Endothelial cell (in vitro differentiated cells): ENCODE data around the gene PANK4. TPM values are rescaled to one million over a fixed set of nuclear protein-coding genes. Genes with fewer than 3 reads are reported as not detected.
A peak's percentile ranks its signal among the peaks of the same experiment; 100 is the strongest.

Source experiments
- DNase-seq: peaks from one replicate; pipeline ENCODE4 v3.0.0; 2021; ENCODE audit warnings: low spot score
- H3K27ac Mint-ChIP-seq: one replicate; pipeline ENCODE4 v1.8.0; 2021; ENCODE audit warnings: mixed read lengths, inconsistent platforms; ENCODE audit not compliant: unreplicated experiment
- H3K27me3 Mint-ChIP-seq: one replicate; pipeline ENCODE4 v1.8.0; 2021; ENCODE audit warnings: mild to moderate bottlenecking, moderate library complexity, mixed read lengths, inconsistent platforms; ENCODE audit not compliant: unreplicated experiment
- H3K36me3 Mint-ChIP-seq: one replicate; pipeline ENCODE4 v1.8.0; 2021; ENCODE audit warnings: mild to moderate bottlenecking, low read depth, mixed read lengths, inconsistent platforms; ENCODE audit not compliant: unreplicated experiment
- H3K4me1 Mint-ChIP-seq: one replicate; pipeline ENCODE4 v1.8.0; 2021; ENCODE audit warnings: mild to moderate bottlenecking, mixed read lengths, inconsistent platforms; ENCODE audit not compliant: unreplicated experiment
- H3K4me3 Mint-ChIP-seq: one replicate; pipeline ENCODE4 v1.8.0; 2021; ENCODE audit warnings: mild to moderate bottlenecking, mixed read lengths, inconsistent platforms; ENCODE audit not compliant: unreplicated experiment
- H3K9me3 Mint-ChIP-seq: one replicate; pipeline ENCODE4 v1.8.0; 2021; ENCODE audit warnings: mixed read lengths, inconsistent platforms; ENCODE audit not compliant: unreplicated experiment
- total RNA-seq: library from RNA; stranded (reverse); fragmentation: NEBNext Ultra II Directional; extraction: Animal tissue kit (Norgen Biotek cat#: 25700); gene quantifications from one replicate; pipeline ENCODE4 v1.2.1, GENCODE V29; 2021; ENCODE audit not compliant: unreplicated experiment
- TF ChIP-seq, protein P1 (sequence below): fragments of 200-600 bp; sonication (generic); IDR thresholded peaks from one replicate; pipeline ENCODE4 v1.5.0; 2021; ENCODE audit warnings: antibody characterized with exemption; ENCODE audit not compliant: unreplicated experiment

PANK4 gene
- total RNA-seq, 1 donor from 2014 or later = 32.3 TPM

DNA sequence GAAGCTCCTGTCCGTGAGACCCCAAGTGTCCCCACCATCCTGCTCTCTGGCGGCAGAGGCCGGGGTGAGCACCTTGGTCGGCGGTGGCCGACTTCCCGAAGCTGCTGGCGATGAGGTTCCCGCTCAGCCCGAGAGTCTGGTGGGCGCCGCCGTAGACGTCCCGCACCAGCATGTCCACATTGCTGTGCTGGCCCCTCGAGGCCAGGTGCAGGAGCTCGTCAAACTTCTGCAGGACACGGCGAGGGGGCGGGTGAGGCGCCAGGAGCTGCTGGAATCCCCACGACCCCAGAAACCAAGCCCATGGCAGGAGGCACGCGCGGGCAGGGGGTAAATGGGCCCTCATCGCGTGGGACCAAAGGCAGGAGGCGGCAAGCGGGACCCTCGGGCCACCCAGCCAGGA, 6.7 kb downstream of the PANK4 start:
- Mint-ChIP-seq H3K4me3 (no peak overlapping the region), H3K4me1 (peaks cover 22% of the 10 kb centered on the region), H3K27me3 (peaks cover 6% of the 10 kb centered on the region), H3K36me3 (peaks cover 16% of the 10 kb centered on the region), H3K27ac (no peak overlapping the region), H3K9me3 (no peaks in the 10 kb centered on the region)
- no peak for DNase-seq
- TF ChIP-seq, protein P1, sequence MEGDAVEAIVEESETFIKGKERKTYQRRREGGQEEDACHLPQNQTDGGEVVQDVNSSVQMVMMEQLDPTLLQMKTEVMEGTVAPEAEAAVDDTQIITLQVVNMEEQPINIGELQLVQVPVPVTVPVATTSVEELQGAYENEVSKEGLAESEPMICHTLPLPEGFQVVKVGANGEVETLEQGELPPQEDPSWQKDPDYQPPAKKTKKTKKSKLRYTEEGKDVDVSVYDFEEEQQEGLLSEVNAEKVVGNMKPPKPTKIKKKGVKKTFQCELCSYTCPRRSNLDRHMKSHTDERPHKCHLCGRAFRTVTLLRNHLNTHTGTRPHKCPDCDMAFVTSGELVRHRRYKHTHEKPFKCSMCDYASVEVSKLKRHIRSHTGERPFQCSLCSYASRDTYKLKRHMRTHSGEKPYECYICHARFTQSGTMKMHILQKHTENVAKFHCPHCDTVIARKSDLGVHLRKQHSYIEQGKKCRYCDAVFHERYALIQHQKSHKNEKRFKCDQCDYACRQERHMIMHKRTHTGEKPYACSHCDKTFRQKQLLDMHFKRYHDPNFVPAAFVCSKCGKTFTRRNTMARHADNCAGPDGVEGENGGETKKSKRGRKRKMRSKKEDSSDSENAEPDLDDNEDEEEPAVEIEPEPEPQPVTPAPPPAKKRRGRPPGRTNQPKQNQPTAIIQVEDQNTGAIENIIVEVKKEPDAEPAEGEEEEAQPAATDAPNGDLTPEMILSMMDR = no peak

DNA sequence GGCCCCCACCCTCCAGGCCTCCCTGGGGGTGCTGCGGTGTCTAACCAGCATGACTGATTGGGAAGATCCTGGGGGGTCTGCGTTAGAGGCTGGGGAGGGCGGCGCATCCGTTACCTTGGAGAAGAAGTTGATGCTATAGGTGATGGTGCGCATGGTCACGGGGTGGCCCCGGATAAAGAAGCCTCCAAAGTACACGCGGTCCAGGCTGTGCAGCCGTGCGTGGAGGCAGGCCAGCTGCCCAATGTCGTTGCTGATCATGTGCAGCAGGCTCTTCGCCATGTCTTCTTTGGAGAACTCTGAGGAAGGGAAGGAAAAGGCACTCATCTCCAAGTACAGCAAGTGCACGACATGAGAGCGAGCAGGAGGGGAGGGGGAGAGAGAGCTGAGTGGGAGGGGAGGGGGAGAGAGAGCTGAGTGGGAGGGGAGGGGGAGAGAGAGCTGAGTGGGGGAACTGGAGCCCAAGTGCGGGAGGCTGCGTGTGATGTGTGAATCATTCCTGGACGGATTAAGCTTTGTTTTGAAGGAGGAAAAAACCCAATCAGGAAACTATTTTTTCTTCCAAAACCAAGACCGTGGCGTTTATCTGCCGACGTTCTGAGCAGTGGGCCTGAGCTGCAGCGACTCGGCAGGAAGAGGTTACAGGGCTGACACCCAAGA, 7.2 kb downstream of the PANK4 start:
- TF ChIP-seq, protein P1 = no peak
- DNase-seq = no peak
- H3K4me1 Mint-ChIP-seq = peaks cover 16% of the 10 kb centered on the region
- peak overlapping the region; percentile 25 for H3K4me3 Mint-ChIP-seq
- H3K27ac Mint-ChIP-seq = no peak overlapping the region
- H3K27me3 Mint-ChIP-seq = peaks cover 5% of the 10 kb centered on the region
- H3K9me3 Mint-ChIP-seq = no peaks in the 10 kb centered on the region
- H3K36me3 Mint-ChIP-seq = peaks cover 15% of the 10 kb centered on the region

DNA sequence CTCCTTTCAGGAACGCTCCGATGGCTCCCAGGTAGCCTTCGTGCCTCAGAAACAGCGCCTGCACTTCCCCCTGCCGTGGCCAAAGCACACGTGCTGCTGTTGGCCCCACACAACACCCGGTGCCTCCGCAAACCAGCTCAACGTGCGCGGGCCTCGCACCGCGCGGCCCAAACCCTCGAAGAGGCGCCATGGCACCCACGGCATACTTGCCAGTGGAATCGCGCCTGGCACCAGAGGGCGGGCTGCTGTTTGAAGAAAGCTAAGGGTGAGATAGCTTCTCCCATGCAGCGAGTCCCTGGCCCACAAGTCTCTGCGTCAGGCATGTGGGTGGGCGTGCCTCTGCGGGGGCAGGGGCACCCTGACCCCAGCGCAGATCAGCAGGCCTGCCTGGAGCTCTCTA, 7.9 kb downstream of the PANK4 start:
- TF ChIP-seq, protein P1 = no peak
- Mint-ChIP-seq H3K27me3 (peaks cover 5% of the 10 kb centered on the region), H3K9me3 (no peaks in the 10 kb centered on the region), H3K4me3 (no peak overlapping the region), H3K27ac (no peak overlapping the region), H3K36me3 (peaks cover 15% of the 10 kb centered on the region), H3K4me1 (peaks cover 11% of the 10 kb centered on the region)
- DNase-seq = no peak

DNA sequence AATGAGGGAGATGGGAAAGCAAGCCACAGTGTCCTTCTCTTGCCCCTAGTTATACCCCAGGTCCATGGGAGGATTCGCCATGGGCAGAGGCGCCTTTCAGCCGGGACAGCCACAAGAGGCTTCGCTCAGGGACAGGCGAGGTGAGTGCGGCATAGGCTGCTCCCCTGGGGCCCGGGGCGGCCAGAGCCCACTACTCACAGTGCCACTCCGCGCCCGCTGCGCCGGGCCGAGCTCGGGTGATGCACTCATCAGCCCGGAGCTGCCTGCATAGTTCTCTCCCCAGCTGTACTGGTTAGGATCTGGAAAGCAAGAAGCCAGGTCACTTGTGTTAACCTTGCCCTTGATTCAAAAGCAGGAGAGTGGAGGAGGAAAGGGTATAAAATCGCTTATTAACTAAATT, 8.4 kb downstream of the PANK4 start:
- DNase-seq = no peak
- peaks cover 15% of the 10 kb centered on the region for H3K36me3 Mint-ChIP-seq
- no peak overlapping the region for H3K27ac Mint-ChIP-seq
- H3K9me3 Mint-ChIP-seq = no peaks in the 10 kb centered on the region
- peaks cover 5% of the 10 kb centered on the region for H3K27me3 Mint-ChIP-seq
- TF ChIP-seq, protein P1 = no peak
- no peak overlapping the region for H3K4me3 Mint-ChIP-seq
- peaks cover 5% of the 10 kb centered on the region for H3K4me1 Mint-ChIP-seq

DNA sequence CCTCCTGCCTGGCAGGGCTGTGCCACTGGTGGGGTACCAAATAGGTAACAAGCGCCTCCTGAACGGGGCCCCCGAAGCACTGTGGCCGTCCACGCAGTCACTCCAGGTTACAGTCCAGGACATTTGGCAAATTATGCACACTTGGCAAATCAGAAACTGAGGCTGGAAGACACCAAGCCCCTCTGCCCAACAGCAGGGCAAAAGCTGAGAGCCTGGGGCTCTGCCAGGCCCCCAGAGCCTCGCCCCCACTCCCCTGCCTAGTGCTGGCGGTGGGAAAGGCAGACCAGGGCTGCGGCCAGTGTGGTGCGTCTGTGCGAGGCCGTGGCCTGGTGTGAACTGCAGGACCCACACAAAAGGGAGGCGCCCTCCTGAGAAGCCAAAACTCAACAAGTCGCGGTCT, 9.4 kb downstream of the PANK4 start:
- Mint-ChIP-seq H3K27me3 (peaks cover 2% of the 10 kb centered on the region), H3K9me3 (no peaks in the 10 kb centered on the region), H3K4me3 (no peak overlapping the region), H3K36me3 (peaks cover 18% of the 10 kb centered on the region), H3K27ac (no peak overlapping the region), H3K4me1 (no peaks in the 10 kb centered on the region)
- no peak for DNase-seq
- TF ChIP-seq, protein P1 = no peak
